Tibial artery (tissue), 4 donors: ENCODE data around the gene ZG16.
"Not testable (repeated sequence)": the region's sequence is repeated elsewhere in the genome, so short reads cannot be mapped to it uniquely, and the experiment has no call there.

Source experiments
- DNase-seq, 2 donors: peaks; one replicate each; pipeline ENCODE4 v3.0.0-alpha.2; 2019
- H3K27ac ChIP-seq, 2 donors: fragments of 200-600 bp; sonication (generic) in 1 of 2; 1 replicate in 1 of 2; 2 replicates in 1 of 2; pipeline ENCODE4 v1.5.1; 2018 to 2019; ENCODE audit warnings: mild to moderate bottlenecking in 1 of 2
- H3K27me3 ChIP-seq, 2 donors: fragments of 200-600 bp; sonication (generic) in 1 of 2; one replicate each; pipeline versions ENCODE4 v1.5.1 to v1.6.0; 2016 to 2019
- H3K36me3 ChIP-seq, 3 donors: fragments of 200-600 bp; sonication (generic) in 2 of 3; one replicate each; pipeline ENCODE4 v1.5.1; 2016 to 2019; ENCODE audit warnings: mild to moderate bottlenecking in 2 of 3
- H3K4me1 ChIP-seq, 4 donors: fragments of 200-600 bp; sonication (generic) in 2 of 4; 1 replicate in 3 of 4; 2 replicates in 1 of 4; pipeline ENCODE4 v1.5.1; 2016 to 2019
- H3K4me3 ChIP-seq, 2 donors: fragments of 200-600 bp; sonication (generic) in 1 of 2; 1 replicate in 1 of 2; 2 replicates in 1 of 2; pipeline ENCODE4 v1.5.1; 2018 to 2019; ENCODE audit warnings: mild to moderate bottlenecking in 2 of 2
- H3K9me3 ChIP-seq, 3 donors: fragments of 200-600 bp; sonication (generic) in 1 of 3; one replicate each; pipeline ENCODE4 v1.5.1; 2016 to 2019
- CTCF ChIP-seq, 2 experiments: fragments of 200-600 bp in 1 of 2; fragments of 450-650 bp in 1 of 2; IDR thresholded peaks; one replicate each; pipeline ENCODE4 v1.5.1; 2017 to 2019; ENCODE audit warnings: antibody characterized with exemption in 2 of 2, mild to moderate bottlenecking in 1 of 2, moderate library complexity in 1 of 2
- intact Hi-C: fragments of 100-400 bp; cut with DNase I; formaldehyde crosslinking; loops from one replicate; pipeline ENCODE4 v1.15.0; 2023; ENCODE audit warnings: low total_unique reads

ZG16 gene

DNA sequence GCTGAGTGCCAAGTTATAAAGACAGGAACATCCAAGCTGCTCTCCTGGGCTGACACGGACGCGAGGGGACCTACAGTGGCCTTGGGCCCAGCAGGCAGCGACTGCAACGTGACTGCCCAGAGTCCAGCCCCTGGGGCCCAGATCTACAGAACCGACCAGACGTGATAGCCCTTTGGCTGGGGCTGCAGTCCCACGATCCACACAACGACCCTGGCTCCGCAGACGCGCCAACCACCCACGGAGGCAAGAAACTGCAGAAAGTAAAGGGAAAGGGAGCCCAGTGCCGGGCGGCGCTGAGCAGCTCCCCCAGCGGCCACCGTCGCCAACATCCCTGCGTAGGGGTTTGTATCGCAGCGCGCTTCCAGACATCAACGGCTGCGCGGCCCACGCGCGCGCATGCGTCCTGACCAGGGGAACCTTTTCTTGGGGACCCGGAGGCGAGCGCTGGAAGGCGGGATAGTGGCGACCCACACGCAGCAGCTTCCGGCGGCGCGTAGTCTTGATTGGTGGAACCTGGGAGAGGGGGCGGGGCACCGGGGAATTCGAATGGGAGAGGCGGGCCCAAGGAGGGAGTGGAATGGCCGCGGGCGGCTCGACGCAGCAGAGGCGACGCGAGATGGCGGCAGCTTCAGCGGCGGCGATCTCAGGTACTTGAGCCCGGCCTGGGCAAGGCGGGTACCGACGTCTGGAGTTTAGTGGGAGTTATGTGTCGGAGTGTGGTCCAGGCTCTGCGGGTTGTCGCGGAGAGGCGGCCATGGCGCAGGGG is 12.3 kb downstream of the ZG16 start, which contains the start of gene KIF22:
Gene KIF22, plus strand, starts transcription at position 569 of the 766 bp plus-strand sequence. Its CDS starts 9 bp downstream, at position 578.
- H3K36me3 ChIP-seq: no peaks in the 10 kb centered on the region
- no peaks in the 10 kb centered on the region for H3K27me3 ChIP-seq
- TF ChIP-seq CTCF (IDR thresholded peaks at IDR 0.05): peak; percentile 71 to 73
- intact Hi-C loops: no loop called here
- DNase-seq: peak; percentile 99
- peak within 1 kb of the TSS; percentile 77 to 78 for H3K4me3 ChIP-seq
- no peaks in the 10 kb centered on the region for H3K9me3 ChIP-seq
- peak within 1 kb of the TSS; percentile 87 to 92 for H3K27ac ChIP-seq
- H3K4me1 ChIP-seq: peaks cover 0 to 27% (median 18%) of the 10 kb centered on the region in 4 donors

DNA sequence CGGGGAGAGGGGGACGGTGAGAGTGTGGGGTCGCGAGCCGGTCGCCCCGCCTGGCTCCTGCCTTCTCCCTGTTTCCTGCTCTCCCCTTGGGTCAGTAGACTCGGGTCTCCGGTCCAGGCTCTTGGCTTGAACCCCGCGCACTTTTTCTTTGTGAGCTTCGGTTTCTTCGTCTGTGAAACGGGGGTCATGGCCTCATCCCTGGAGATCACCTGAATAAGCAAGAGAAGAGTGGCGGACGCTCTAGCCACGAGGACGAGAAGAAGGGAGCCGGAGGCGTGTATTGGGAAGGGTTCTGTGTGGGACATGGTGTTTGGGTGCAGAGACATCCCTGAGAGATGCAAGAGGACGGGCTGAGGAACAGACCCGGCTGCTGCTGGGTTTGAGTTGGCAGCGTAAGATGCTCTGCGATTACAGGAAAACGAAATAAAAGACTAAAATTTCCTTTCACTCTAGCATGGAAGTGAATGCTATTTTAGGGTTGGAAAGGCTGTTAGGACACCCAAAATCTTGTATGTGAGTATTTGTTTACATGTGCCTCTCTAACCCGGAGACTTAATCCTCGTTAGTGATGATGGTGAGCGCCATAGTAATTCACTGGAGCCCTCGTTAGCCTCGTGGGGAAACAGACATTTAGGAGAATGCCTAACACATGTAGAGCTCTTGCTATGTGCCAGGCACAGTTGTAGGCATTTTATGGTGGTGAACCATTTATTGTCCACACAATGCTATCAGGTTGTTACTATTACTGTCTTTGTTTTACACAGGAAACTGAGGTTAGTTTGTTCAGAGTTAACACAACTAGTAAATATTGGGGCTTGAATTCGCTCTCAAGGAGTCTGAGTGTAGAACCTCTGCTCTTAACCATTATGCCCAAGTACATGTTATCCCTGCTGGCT is 13.1 kb downstream of the ZG16 start:
- no peaks in the 10 kb centered on the region for H3K9me3 ChIP-seq
- no peak for TF ChIP-seq CTCF (IDR thresholded peaks at IDR 0.05)
- no peaks in the 10 kb centered on the region for H3K36me3 ChIP-seq
- intact Hi-C loops: no loop called here
- H3K27me3 ChIP-seq: no peaks in the 10 kb centered on the region
- peak overlapping the region; percentile 77 to 78 for H3K4me3 ChIP-seq
- peaks cover 0 to 27% (median 16%) of the 10 kb centered on the region in 4 donors for H3K4me1 ChIP-seq
- DNase-seq: no peak
- peak overlapping the region; percentile 68 to 87 for H3K27ac ChIP-seq

- Histone ChIP-seq H3K27me3 (no peaks in the 10 kb centered on the region), H3K4me1 (peaks cover 0 to 27% (median 16%) of the 10 kb centered on the region in 4 donors), H3K4me3 (no peak overlapping the region), H3K27ac (no peak overlapping the region), H3K36me3 (peaks cover 0 to 8% (median 5%) of the 10 kb centered on the region in 3 donors), H3K9me3 (no peaks in the 10 kb centered on the region)
- no peak for TF ChIP-seq CTCF (IDR thresholded peaks at IDR 0.05)
- DNase-seq: no peak
- intact Hi-C loops: no loop called here
Observed at GRCh38 chr16:29791845-29792807, 14.1 kb downstream of the ZG16 start.

DNA sequence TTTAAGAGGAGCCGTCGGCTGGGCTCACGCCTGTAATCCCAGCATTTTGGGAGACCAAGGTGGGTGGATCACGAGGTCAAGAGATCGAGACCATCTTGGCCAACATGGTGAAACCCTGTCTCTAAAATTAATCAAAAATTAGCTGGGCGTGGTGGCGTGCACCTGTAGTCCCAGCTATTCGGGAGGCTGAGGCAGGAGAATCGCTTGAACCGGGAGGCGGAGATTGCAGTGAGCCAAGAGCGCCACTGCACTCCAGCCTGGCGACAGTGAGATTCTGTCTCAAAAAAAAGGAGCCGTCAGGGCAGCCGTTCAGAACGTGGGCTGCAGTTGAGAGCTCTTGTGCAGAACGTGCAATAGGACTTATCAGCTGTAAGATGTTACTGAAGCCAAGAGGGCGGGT is 15.1 kb downstream of the ZG16 start:
- not testable (repeated sequence) for DNase-seq
- Histone ChIP-seq H3K4me1 (peaks cover 0 to 27% (median 16%) of the 10 kb centered on the region in 4 donors), H3K36me3 (peaks cover 0 to 18% (median 15%) of the 10 kb centered on the region in 3 donors)

DNA sequence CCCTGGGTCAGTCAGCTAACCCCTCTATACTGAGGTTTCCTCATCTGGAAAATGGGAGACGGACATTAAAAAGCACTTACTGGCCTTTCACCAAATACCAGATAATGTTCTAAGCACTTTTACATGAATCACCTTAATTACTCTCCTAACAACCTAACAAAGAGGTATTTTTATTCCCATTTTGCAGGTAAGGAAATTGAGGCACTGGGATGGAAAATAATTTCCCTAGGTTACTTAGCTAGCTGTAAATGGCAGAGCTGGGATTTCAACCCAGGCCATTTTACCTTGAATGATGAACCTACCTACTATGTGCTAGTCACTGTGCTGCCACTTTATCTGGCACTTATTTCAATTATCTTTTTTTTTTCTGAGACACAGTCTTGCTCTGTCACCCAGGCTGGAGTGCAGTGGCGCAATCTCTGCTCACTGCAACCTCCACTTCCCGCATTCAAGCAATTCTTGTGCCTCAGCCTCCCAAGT is 16.2 kb downstream of the ZG16 start:
- no peaks in the 10 kb centered on the region for H3K9me3 ChIP-seq
- TF ChIP-seq CTCF (IDR thresholded peaks at IDR 0.05): no peak
- H3K27ac ChIP-seq: no peak overlapping the region
- intact Hi-C loops: no loop called here
- H3K36me3 ChIP-seq: peaks cover 10 to 29% (median 26%) of the 10 kb centered on the region in 3 donors
- DNase-seq: no peak
- no peaks in the 10 kb centered on the region for H3K27me3 ChIP-seq
- H3K4me3 ChIP-seq: no peak overlapping the region
- peaks cover 0 to 27% (median 16%) of the 10 kb centered on the region in 4 donors for H3K4me1 ChIP-seq

More for the DNA sequence above, 15.1 kb downstream of the ZG16 start:
- H3K9me3 ChIP-seq, intact Hi-C loops, H3K27me3 ChIP-seq, H3K4me3 ChIP-seq, H3K27ac ChIP-seq: not testable (repeated sequence)
